OCI-LY1 (cell line): ENCODE data around the gene TMEM178B.

Experiments
- H2AFZ ChIP-seq: fragments of 200-600 bp; sonication (generic), shearing (Covaris generic); 2 replicates; pipeline ENCODE4 v1.6.0; 2014; ENCODE audit warnings: antibody characterized with exemption, mild to moderate bottlenecking, low read length
- H3F3A ChIP-seq: fragments of 200-600 bp; sonication (generic), shearing (Covaris generic); 2 replicates; pipeline ENCODE4 v1.6.0; 2014; ENCODE audit warnings: mild to moderate bottlenecking, antibody characterized with exemption, low read length, moderate library complexity; ENCODE audit not compliant: insufficient read depth
- H3K27ac ChIP-seq: fragments of 200-600 bp; sonication (generic); 2 replicates; pipeline ENCODE4 v1.5.1; 2014; ENCODE audit warnings: low read length, mixed run types, mild to moderate bottlenecking, low read depth; ENCODE audit not compliant: poor library complexity, severe bottlenecking
- H3K27me3 ChIP-seq: fragments of 200-600 bp; sonication (generic); 2 replicates; pipeline ENCODE4 v1.6.0; 2014; ENCODE audit warnings: antibody characterized with exemption, mild to moderate bottlenecking, low read length, moderate library complexity; ENCODE audit not compliant: insufficient read depth
- H3K36me3 ChIP-seq: fragments of 200-600 bp; sonication (generic); 2 replicates; pipeline ENCODE4 v1.6.1; 2014; ENCODE audit warnings: mild to moderate bottlenecking, antibody characterized with exemption, low read length, moderate library complexity, mixed read lengths; ENCODE audit not compliant: insufficient read depth
- H3K4me1 ChIP-seq: fragments of 200-600 bp; sonication (generic); 2 replicates; pipeline ENCODE4 v1.5.1; 2014; ENCODE audit warnings: mild to moderate bottlenecking, low read length, moderate library complexity; ENCODE audit not compliant: insufficient read depth, severe bottlenecking
- H3K4me2 ChIP-seq: fragments of 200-600 bp; sonication (generic), shearing (Covaris generic); 2 replicates; pipeline ENCODE4 v1.6.1; 2014; ENCODE audit warnings: low read length
- H3K4me3 ChIP-seq: fragments of 200-600 bp; sonication (generic); 2 replicates; pipeline ENCODE4 v1.5.1; 2014; ENCODE audit warnings: low read length, low read depth, mild to moderate bottlenecking, mixed read lengths; ENCODE audit not compliant: poor library complexity, severe bottlenecking
- H3K79me2 ChIP-seq: fragments of 200-600 bp; shearing (Covaris generic); 2 replicates; pipeline ENCODE4 v1.6.1; 2016; ENCODE audit warnings: mixed run types, low read length, mixed read lengths; ENCODE audit not compliant: insufficient read depth
- H3K9ac ChIP-seq: fragments of 200-600 bp; sonication (generic), shearing (Covaris generic); 2 replicates; pipeline ENCODE4 v1.6.1; 2014; ENCODE audit warnings: mild to moderate bottlenecking, low read length, mixed read lengths
- H3K9me2 ChIP-seq: fragments of 200-600 bp; sonication (generic), shearing (Covaris generic); 2 replicates; pipeline ENCODE4 v1.6.1; 2014; ENCODE audit warnings: low read depth, mild to moderate bottlenecking, low read length, mixed read lengths
- H3K9me3 ChIP-seq: fragments of 200-600 bp; shearing (Covaris generic); 2 replicates; pipeline ENCODE4 v1.6.1; 2014; ENCODE audit warnings: low read length, mixed read lengths
- H4K20me1 ChIP-seq: fragments of 200-600 bp; sonication (generic), shearing (Covaris generic); 2 replicates; pipeline ENCODE4 v1.6.0; 2016; ENCODE audit warnings: mild to moderate bottlenecking, low read length; ENCODE audit not compliant: insufficient read depth
- EZH2 ChIP-seq: fragments of 200-600 bp; sonication (generic), shearing (Covaris generic); IDR thresholded peaks from 2 replicates; pipeline ENCODE4 v1.8.0; 2017; ENCODE audit warnings: borderline replicate concordance, mixed run types, mild to moderate bottlenecking, antibody characterized with exemption, low read length, moderate library complexity, mixed read lengths
- TF ChIP-seq, protein P1 (sequence below): fragments of 200-600 bp; sonication (generic), shearing (Covaris generic); IDR thresholded peaks from 2 replicates; pipeline ENCODE4 v1.5.1; 2017; ENCODE audit warnings: mild to moderate bottlenecking, antibody characterized with exemption, low read length, moderate library complexity, mixed read lengths

TMEM178B gene

DNA sequence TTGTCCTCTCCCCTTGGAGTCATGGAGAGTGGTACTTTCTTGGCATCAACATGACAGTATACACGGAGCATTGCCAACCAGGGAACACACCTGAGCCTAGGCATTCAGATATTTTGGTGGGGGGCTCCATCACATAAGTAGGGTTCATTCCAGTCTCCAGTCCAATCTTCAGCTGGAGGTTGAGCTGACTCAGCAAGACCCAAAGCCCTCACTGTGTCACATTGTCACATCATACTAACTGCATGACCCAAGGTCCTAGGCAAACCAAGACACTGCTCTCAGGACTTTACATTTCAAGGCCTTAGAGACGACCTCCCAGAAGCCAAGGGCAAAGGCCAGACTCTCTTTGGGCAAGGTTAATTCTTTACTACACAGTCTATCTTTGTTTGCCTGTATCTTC, 190.1 kb downstream of the TMEM178B start:
- no peaks in the 10 kb centered on the region for H3K9me3 ChIP-seq
- H4K20me1 ChIP-seq, result no peaks in the 10 kb centered on the region
- H3K4me1 ChIP-seq, result no peaks in the 10 kb centered on the region
- H3K27me3 ChIP-seq, result no peaks in the 10 kb centered on the region
- H3K9ac ChIP-seq, result no peak overlapping the region
- H3K9me2 ChIP-seq, result no peaks in the 10 kb centered on the region
- TF ChIP-seq, protein P1, sequence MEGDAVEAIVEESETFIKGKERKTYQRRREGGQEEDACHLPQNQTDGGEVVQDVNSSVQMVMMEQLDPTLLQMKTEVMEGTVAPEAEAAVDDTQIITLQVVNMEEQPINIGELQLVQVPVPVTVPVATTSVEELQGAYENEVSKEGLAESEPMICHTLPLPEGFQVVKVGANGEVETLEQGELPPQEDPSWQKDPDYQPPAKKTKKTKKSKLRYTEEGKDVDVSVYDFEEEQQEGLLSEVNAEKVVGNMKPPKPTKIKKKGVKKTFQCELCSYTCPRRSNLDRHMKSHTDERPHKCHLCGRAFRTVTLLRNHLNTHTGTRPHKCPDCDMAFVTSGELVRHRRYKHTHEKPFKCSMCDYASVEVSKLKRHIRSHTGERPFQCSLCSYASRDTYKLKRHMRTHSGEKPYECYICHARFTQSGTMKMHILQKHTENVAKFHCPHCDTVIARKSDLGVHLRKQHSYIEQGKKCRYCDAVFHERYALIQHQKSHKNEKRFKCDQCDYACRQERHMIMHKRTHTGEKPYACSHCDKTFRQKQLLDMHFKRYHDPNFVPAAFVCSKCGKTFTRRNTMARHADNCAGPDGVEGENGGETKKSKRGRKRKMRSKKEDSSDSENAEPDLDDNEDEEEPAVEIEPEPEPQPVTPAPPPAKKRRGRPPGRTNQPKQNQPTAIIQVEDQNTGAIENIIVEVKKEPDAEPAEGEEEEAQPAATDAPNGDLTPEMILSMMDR, result no peak
- no peak for TF ChIP-seq EZH2
- no peak overlapping the region for H3K27ac ChIP-seq
- no peak overlapping the region for H3K4me3 ChIP-seq
- H3K4me2 ChIP-seq, result no peak overlapping the region
- H3K36me3 ChIP-seq, result no peaks in the 10 kb centered on the region
- no peak overlapping the region for H2AFZ ChIP-seq
- no peaks in the 10 kb centered on the region for H3F3A ChIP-seq
- H3K79me2 ChIP-seq, result no peaks in the 10 kb centered on the region

DNA sequence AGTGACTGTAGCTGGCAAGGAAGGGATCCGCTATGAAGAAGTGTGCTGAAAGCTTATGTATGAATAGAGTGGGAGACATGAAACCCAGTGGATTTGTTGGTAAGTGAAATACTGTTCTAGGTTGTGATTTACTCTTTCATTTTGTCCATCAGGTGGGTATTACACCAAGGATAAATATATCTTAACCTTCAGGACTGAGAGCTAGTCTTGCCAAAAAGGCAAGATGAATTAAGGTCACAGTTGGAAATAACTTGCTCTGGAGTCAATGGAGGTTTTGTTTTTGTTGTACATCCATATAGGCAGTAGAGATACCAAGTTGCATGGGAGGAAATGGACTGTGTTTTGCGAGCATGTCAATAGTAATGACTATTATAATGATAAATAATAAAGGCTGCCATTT, 190.6 kb downstream of the TMEM178B start:
- no peaks in the 10 kb centered on the region for H3K27me3 ChIP-seq
- H3K9me3 ChIP-seq, result no peaks in the 10 kb centered on the region
- no peaks in the 10 kb centered on the region for H3K4me1 ChIP-seq
- no peak for TF ChIP-seq EZH2
- TF ChIP-seq, protein P1, result no peak
- H4K20me1 ChIP-seq, result no peaks in the 10 kb centered on the region
- H3K4me2 ChIP-seq, result no peak overlapping the region
- no peaks in the 10 kb centered on the region for H3K9me2 ChIP-seq
- H3F3A ChIP-seq, result no peaks in the 10 kb centered on the region
- no peaks in the 10 kb centered on the region for H3K79me2 ChIP-seq
- H3K36me3 ChIP-seq, result no peaks in the 10 kb centered on the region
- no peak overlapping the region for H3K4me3 ChIP-seq
- H2AFZ ChIP-seq, result no peak overlapping the region
- H3K27ac ChIP-seq, result no peak overlapping the region
- H3K9ac ChIP-seq, result no peak overlapping the region

DNA sequence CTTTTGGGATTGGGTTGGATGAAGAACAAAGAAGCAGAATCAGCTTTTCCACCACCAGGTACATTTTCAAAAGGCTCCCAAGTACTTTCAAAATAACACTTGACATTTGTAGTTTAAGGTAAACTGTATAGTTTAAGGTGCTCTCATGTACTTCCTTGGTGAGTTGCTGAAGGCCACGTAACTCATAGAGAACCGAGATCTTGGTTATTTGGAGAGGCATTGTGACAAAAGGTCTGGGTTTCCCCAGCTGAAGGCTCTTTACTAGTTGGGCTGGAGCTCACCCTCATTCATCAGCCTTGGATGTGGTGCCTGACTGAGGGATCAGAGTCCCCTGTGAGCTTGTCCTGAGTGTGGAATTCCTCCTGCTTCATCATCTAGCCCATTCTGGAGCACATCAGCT, 191.8 kb downstream of the TMEM178B start:
- Histone ChIP-seq H3K9ac (no peak overlapping the region), H3K27me3 (no peaks in the 10 kb centered on the region), H2AFZ (no peak overlapping the region), H3F3A (no peaks in the 10 kb centered on the region), H3K36me3 (no peaks in the 10 kb centered on the region), H3K27ac (no peak overlapping the region), H3K79me2 (no peaks in the 10 kb centered on the region), H3K4me2 (no peak overlapping the region), H3K4me3 (no peak overlapping the region), H3K9me2 (no peaks in the 10 kb centered on the region), H4K20me1 (no peaks in the 10 kb centered on the region), H3K4me1 (no peaks in the 10 kb centered on the region), H3K9me3 (no peaks in the 10 kb centered on the region)
- TF ChIP-seq EZH2, result no peak
- TF ChIP-seq, protein P1, result no peak
